Measurements from ENCODE around the gene MYPN. TPM values are rescaled to one million over a fixed set of nuclear protein-coding genes. Genes with fewer than 3 reads are reported as not detected.

MYPN gene
- total and polyA plus RNA-seq, 2 donors (not counting 1 experiment from before 2014, with no cell fraction given), result not detected

DNA sequence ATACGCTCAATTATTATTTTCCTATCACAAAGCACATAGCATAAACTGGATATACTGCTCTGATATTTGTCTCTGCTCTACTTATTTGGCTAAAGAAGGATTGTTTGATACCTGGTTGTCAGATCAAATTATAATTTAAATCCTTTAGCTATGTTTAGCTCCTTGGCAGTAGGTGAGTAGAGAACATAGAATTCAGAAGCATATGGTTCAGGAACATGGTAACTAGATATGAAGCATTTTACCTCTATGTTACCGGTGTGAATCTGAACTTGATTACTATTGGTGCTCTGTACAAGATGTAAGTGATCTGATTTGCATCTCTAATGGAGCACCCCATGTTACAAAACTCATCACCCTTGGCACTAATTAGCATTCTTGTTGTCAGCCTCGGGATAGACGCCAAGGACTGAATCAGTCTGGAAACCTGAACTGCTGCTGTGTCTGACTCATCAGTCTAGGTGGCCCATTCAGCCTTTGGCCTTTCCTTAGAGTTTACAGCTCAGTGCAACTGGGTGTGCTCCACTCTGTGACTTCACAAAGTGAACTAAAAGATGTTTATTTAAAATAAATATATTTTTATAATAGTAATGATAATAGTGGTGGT is 12.3 kb upstream of the MYPN start:
- Histone ChIP-seq H3K9me3 (ENCODE audit: control extremely low read depth in 1 of 3, control insufficient read depth in 2 of 3, insufficient read depth in 1 of 3, low read length in 2 of 3) (peaks cover 0 to 16% (median 13%) of the 10 kb centered on the region in 3 donors), H4K20me1 (ENCODE audit: control insufficient read depth, insufficient read depth, low read length, poor library complexity, severe bottlenecking) (no peaks in the 10 kb centered on the region), H3K9ac (ENCODE audit: low read length) (no peak overlapping the region), H3K4me1 (ENCODE audit: control insufficient read depth in 2 of 2, insufficient read depth in 2 of 2, low read length in 2 of 2) (peaks cover 4 to 6% of the 10 kb centered on the region in 2 donors), H3K36me3 (replicated peaks in 1 of 2; ENCODE audit: control extremely low read depth in 1 of 2, control insufficient read depth in 1 of 2, extremely low read depth in 1 of 2, insufficient read depth in 2 of 2, low read length in 1 of 2) (no peaks in the 10 kb centered on the region), H3K4me2 (replicated peaks; ENCODE audit: low read depth, low read length, poor library complexity, severe bottlenecking) (no peak overlapping the region), H2AFZ (ENCODE audit: insufficient read depth, low read depth, low read length, poor library complexity, severe bottlenecking) (no peak overlapping the region), H3K79me2 (ENCODE audit: control insufficient read depth, insufficient read depth, low read length) (no peaks in the 10 kb centered on the region), H3K27me3 (replicated peaks in 1 of 4; ENCODE audit: control extremely low read depth in 1 of 4, control insufficient read depth in 3 of 4, insufficient read depth in 4 of 4, low read length in 3 of 4) (no peaks in the 10 kb centered on the region), H3K27ac (ENCODE audit: low read length in 2 of 2) (no peak overlapping the region), H3K4me3 (ENCODE audit: control extremely low read depth in 1 of 5, extremely low read depth in 1 of 5, insufficient read depth in 1 of 5, low read depth in 2 of 5, low read length in 4 of 5) (no peak overlapping the region)
- no peak for TF ChIP-seq EZH2 (IDR thresholded peaks at IDR 0.05; ENCODE audit: borderline replicate concordance, insufficient read depth, low read depth, low read length, poor library complexity, severe bottlenecking)
- TF ChIP-seq, protein P1, sequence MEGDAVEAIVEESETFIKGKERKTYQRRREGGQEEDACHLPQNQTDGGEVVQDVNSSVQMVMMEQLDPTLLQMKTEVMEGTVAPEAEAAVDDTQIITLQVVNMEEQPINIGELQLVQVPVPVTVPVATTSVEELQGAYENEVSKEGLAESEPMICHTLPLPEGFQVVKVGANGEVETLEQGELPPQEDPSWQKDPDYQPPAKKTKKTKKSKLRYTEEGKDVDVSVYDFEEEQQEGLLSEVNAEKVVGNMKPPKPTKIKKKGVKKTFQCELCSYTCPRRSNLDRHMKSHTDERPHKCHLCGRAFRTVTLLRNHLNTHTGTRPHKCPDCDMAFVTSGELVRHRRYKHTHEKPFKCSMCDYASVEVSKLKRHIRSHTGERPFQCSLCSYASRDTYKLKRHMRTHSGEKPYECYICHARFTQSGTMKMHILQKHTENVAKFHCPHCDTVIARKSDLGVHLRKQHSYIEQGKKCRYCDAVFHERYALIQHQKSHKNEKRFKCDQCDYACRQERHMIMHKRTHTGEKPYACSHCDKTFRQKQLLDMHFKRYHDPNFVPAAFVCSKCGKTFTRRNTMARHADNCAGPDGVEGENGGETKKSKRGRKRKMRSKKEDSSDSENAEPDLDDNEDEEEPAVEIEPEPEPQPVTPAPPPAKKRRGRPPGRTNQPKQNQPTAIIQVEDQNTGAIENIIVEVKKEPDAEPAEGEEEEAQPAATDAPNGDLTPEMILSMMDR (IDR thresholded peaks at IDR 0.05), result no peak
- intact Hi-C loops (cut with micrococcal nuclease), result no loop called here
- ChIA-PET CTCF (interaction anchor here (0.6 kb wide), 1 partner anchor 1930 kb away, joined by 3 read pairs; no protein-coding TSS in a partner anchor), POLR2A (no interaction called here)
- no peak overlapping the region for H3K4me3 Mint-ChIP-seq
- ATAC-seq (ENCODE audit: low read depth) (no peak), DNase-seq (no peak)
- no peak overlapping the region for H3K27ac Mint-ChIP-seq
- H3K4me1 Mint-ChIP-seq, result peaks cover 9% of the 10 kb centered on the region
- 100% methylated on average over 1 of the region's 4 CpGs for WGBS (ENCODE audit: insufficient coverage)
- peaks cover 2% of the 10 kb centered on the region for H3K9me3 Mint-ChIP-seq (ENCODE audit: insufficient read depth)
- H3K27me3 Mint-ChIP-seq, result no peaks in the 10 kb centered on the region

DNA sequence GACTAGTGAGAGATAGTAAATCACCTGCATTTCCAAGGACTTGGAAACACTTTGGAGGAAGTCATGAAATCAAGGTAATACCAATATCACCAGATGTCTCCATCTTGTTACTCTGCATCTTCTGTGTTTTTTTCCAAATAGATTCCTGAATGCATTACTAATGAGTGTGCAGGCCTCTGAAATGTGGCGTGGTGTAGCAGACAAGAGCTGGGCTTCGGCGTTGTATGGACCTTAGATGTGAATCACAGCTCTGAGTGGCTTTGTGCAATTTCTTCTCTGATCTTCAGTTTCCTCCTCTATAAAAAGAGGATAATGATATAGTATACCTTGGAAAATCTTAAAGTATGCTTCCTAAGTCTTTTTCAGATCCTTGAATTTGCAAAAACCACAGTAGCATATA is 9.6 kb upstream of the MYPN start:
- Histone ChIP-seq H3K79me2 (ENCODE audit: control insufficient read depth, insufficient read depth, low read length) (no peaks in the 10 kb centered on the region), H3K4me3 (ENCODE audit: control extremely low read depth in 1 of 5, extremely low read depth in 1 of 5, insufficient read depth in 1 of 5, low read depth in 2 of 5, low read length in 4 of 5) (no peak overlapping the region), H3K4me2 (replicated peaks; ENCODE audit: low read depth, low read length, poor library complexity, severe bottlenecking) (no peak overlapping the region), H3K27me3 (replicated peaks in 1 of 4; ENCODE audit: control extremely low read depth in 1 of 4, control insufficient read depth in 3 of 4, insufficient read depth in 4 of 4, low read length in 3 of 4) (no peaks in the 10 kb centered on the region), H3K9me3 (ENCODE audit: control extremely low read depth in 1 of 3, control insufficient read depth in 2 of 3, insufficient read depth in 1 of 3, low read length in 2 of 3) (no peaks in the 10 kb centered on the region), H3K27ac (ENCODE audit: low read length in 2 of 2) (no peak overlapping the region), H3K9ac (ENCODE audit: low read length) (no peak overlapping the region), H3K4me1 (ENCODE audit: control insufficient read depth in 2 of 2, insufficient read depth in 2 of 2, low read length in 2 of 2) (no peaks in the 10 kb centered on the region), H2AFZ (ENCODE audit: insufficient read depth, low read depth, low read length, poor library complexity, severe bottlenecking) (no peak overlapping the region), H3K36me3 (replicated peaks in 1 of 2; ENCODE audit: control extremely low read depth in 1 of 2, control insufficient read depth in 1 of 2, extremely low read depth in 1 of 2, insufficient read depth in 2 of 2, low read length in 1 of 2) (no peaks in the 10 kb centered on the region), H4K20me1 (ENCODE audit: control insufficient read depth, insufficient read depth, low read length, poor library complexity, severe bottlenecking) (no peaks in the 10 kb centered on the region)
- no peak overlapping the region for H3K27ac Mint-ChIP-seq
- DNase-seq (no peak), ATAC-seq (ENCODE audit: low read depth) (no peak)
- POLR2A ChIA-PET, result no interaction called here
- TF ChIP-seq, protein P1 (IDR thresholded peaks at IDR 0.05), result no peak
- no peak for TF ChIP-seq EZH2 (IDR thresholded peaks at IDR 0.05; ENCODE audit: borderline replicate concordance, insufficient read depth, low read depth, low read length, poor library complexity, severe bottlenecking)
- no CpG with 5 or more reads among the region's 3 CpGs for WGBS (ENCODE audit: insufficient coverage)
- H3K9me3 Mint-ChIP-seq (ENCODE audit: insufficient read depth), result no peaks in the 10 kb centered on the region
- peaks cover 4% of the 10 kb centered on the region for H3K4me1 Mint-ChIP-seq
- CTCF ChIA-PET, result no interaction called here
- H3K27me3 Mint-ChIP-seq, result no peaks in the 10 kb centered on the region
- intact Hi-C loops (cut with micrococcal nuclease), result no loop called here
- H3K4me3 Mint-ChIP-seq, result no peak overlapping the region

All from B cell (primary cell).